ENCODE measurements around the gene GPRC5C. TPM values are rescaled to one million over a fixed set of nuclear protein-coding genes. Genes with fewer than 3 reads are reported as not detected.

The GPRC5C gene
- total and polyA plus RNA-seq, 2 donors (not counting 3 experiments of a cell fraction or from before 2014, with no cell fraction given): not detected

- BruUV-seq (replicated peaks): no TSS peak
- H3K4me3 ChIP-seq (replicated peaks in 1 of 3; ENCODE audit: insufficient read depth in 1 of 3, low read depth in 1 of 3, low read length in 3 of 3): no peak overlapping the region
- H3K79me2 ChIP-seq (ENCODE audit: control insufficient read depth, insufficient read depth, low read length): no peaks in the 10 kb centered on the region
- no peaks in the 10 kb centered on the region for H3K9me3 ChIP-seq (replicated peaks; ENCODE audit: control insufficient read depth, insufficient read depth, low read length)
- intact Hi-C loops (cut with micrococcal nuclease) (no loop called here), dilution Hi-C loops (cut with MboI; ENCODE audit: extremely low pct_ligation_motif_present, low sequenced_read_pairs) (no loop called here)
- no peak for DNase-seq (ENCODE audit: low read depth, low spot score)
- H3K4me1 ChIP-seq (ENCODE audit: control insufficient read depth, extremely low read depth, insufficient read depth, low read length): no peaks in the 10 kb centered on the region
- FAIRE-seq: no peak
- no peak overlapping the region for H3K4me2 ChIP-seq (ENCODE audit: insufficient read depth, low read length)
- H2AFZ ChIP-seq (ENCODE audit: low read depth, low read length): no peak overlapping the region
- H3K36me3 ChIP-seq (ENCODE audit: control insufficient read depth in 2 of 2, extremely low read depth in 1 of 2, insufficient read depth in 2 of 2, low read length in 2 of 2): no peaks in the 10 kb centered on the region
- H3K27ac ChIP-seq (ENCODE audit: insufficient read depth, low read depth, low read length): no peak overlapping the region
- H3K9ac ChIP-seq (replicated peaks; ENCODE audit: extremely low read depth, insufficient read depth, low read length): no peak overlapping the region
- no peaks in the 10 kb centered on the region for H3K27me3 ChIP-seq (ENCODE audit: control insufficient read depth in 2 of 2, insufficient read depth in 2 of 2, low read length in 2 of 2)
- H4K20me1 ChIP-seq (replicated peaks; ENCODE audit: control insufficient read depth, extremely low read depth, insufficient read depth, low read length): no peaks in the 10 kb centered on the region
- POLR2A ChIA-PET: no interaction called here
- H3K9me1 ChIP-seq (replicated peaks; ENCODE audit: control insufficient read depth, extremely low read depth, insufficient read depth, low read length): no peaks in the 10 kb centered on the region
- CTCF ChIA-PET: no interaction called here
- TF ChIP-seq MAX (IDR thresholded peaks at IDR 0.05; ENCODE audit: insufficient read depth, insufficient read length): no peak
- TF ChIP-seq FOS (IDR thresholded peaks at IDR 0.05; ENCODE audit: borderline replicate concordance, insufficient read depth, low read length): no peak
- TF ChIP-seq POLR2AphosphoS5 (IDR thresholded peaks at IDR 0.05; ENCODE audit: insufficient read depth, low read depth, low read length): no peak
- TF ChIP-seq POLR2A (IDR thresholded peaks at IDR 0.05; ENCODE audit: low read depth, low read length): no peak
Observed at GRCh38 chr17:74419928-74420411, 11.9 kb upstream of the GPRC5C start.

- Histone ChIP-seq H3K27ac (ENCODE audit: insufficient read depth, low read depth, low read length) (no peak overlapping the region), H3K9ac (replicated peaks; ENCODE audit: extremely low read depth, insufficient read depth, low read length) (no peak overlapping the region), H3K36me3 (ENCODE audit: control insufficient read depth in 2 of 2, extremely low read depth in 1 of 2, insufficient read depth in 2 of 2, low read length in 2 of 2) (no peaks in the 10 kb centered on the region), H3K9me3 (replicated peaks; ENCODE audit: control insufficient read depth, insufficient read depth, low read length) (no peaks in the 10 kb centered on the region), H3K4me1 (ENCODE audit: control insufficient read depth, extremely low read depth, insufficient read depth, low read length) (no peaks in the 10 kb centered on the region), H3K9me1 (replicated peaks; ENCODE audit: control insufficient read depth, extremely low read depth, insufficient read depth, low read length) (no peaks in the 10 kb centered on the region), H4K20me1 (replicated peaks; ENCODE audit: control insufficient read depth, extremely low read depth, insufficient read depth, low read length) (no peaks in the 10 kb centered on the region), H3K79me2 (ENCODE audit: control insufficient read depth, insufficient read depth, low read length) (no peaks in the 10 kb centered on the region), H3K27me3 (ENCODE audit: control insufficient read depth in 2 of 2, insufficient read depth in 2 of 2, low read length in 2 of 2) (no peaks in the 10 kb centered on the region), H3K4me2 (ENCODE audit: insufficient read depth, low read length) (no peak overlapping the region), H2AFZ (ENCODE audit: low read depth, low read length) (no peak overlapping the region), H3K4me3 (replicated peaks in 1 of 3; ENCODE audit: insufficient read depth in 1 of 3, low read depth in 1 of 3, low read length in 3 of 3) (no peak overlapping the region)
- TF ChIP-seq EZH2 (IDR thresholded peaks at IDR 0.05; ENCODE audit: borderline replicate concordance, low read depth, low read length, severe bottlenecking) (no peak), MAX (IDR thresholded peaks at IDR 0.05; ENCODE audit: insufficient read depth, insufficient read length) (no peak), POLR2A (IDR thresholded peaks at IDR 0.05; ENCODE audit: low read depth, low read length) (no peak), JUN (IDR thresholded peaks at IDR 0.05; ENCODE audit: borderline replicate concordance, insufficient read depth, insufficient read length, low read depth) (no peak), MYC (IDR thresholded peaks at IDR 0.05; ENCODE audit: low read depth, low read length) (no peak), POLR2AphosphoS5 (IDR thresholded peaks at IDR 0.05; ENCODE audit: insufficient read depth, low read depth, low read length) (no peak), CTCF (IDR thresholded peaks at IDR 0.05; ENCODE audit: extremely low read depth in 1 of 2, insufficient read depth in 1 of 2, low read depth in 1 of 2, low read length in 2 of 2) (no peak), GATA2 (IDR thresholded peaks at IDR 0.05; ENCODE audit: insufficient read depth, insufficient read length, low read depth, low read length) (no peak), FOS (IDR thresholded peaks at IDR 0.05; ENCODE audit: borderline replicate concordance, insufficient read depth, low read length) (no peak)
- DNase-seq (ENCODE audit: low read depth, low spot score) (no peak), FAIRE-seq (no peak)
- ChIA-PET POLR2A (no interaction called here), CTCF (interaction anchor here (1.0 kb wide), 1 partner anchor 14 kb away, joined by 3 read pairs; no protein-coding TSS in a partner anchor)
- dilution Hi-C loops (cut with MboI; ENCODE audit: extremely low pct_ligation_motif_present, low sequenced_read_pairs): no loop called here
- no TSS peak for BruUV-seq (replicated peaks)
- intact Hi-C loops (cut with micrococcal nuclease): no loop called here
Observed at GRCh38 chr17:74424117-74424516, 7.8 kb upstream of the GPRC5C start.
